ENCODE results near the gene GNG10.
A peak's percentile ranks its signal among the peaks of the same experiment; 100 is the strongest.

GNG10 gene

DNA sequence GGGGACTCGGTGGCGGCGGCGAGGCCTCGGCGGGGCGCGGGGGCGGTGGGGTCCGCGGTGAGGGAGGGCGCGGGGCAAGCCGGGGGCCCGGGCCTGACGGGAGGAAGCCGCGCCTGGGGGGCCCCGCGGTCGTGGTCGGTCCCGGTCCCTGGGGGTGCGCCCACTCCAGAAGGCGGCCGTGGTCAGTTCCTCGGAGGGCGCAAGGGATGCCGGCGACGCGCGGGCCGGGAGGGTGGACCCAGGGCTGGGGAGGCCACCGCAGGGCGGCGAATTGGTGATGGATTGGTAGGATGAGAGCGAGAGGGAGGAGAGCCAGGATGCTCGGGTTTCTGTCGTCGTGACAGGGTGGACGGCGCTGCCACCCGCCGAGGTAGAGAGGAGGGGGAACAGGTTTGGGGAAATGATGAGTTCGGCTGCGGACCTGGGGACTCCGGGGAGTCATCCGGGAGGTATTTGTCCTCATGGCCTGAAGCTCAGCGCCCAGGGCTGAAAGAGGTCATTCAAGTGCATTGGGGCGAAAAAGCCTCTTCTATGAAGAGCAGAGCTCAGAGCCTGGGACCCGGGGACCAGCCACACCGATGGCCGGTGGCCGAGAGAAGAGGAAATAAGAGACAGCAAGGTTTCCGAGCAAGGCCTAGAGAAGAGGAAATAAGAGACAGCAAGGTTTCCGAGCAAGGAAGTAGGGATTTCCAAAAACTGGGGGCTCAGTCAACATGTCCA, 557 bp downstream of the GNG10 start (continued):
- TF ChIP-seq SCRT1 (tag by site-specific recombination; IDR thresholded peaks at IDR 0.05; ENCODE audit: borderline replicate concordance) (no peak), ZNF501 (tag by site-specific recombination; IDR thresholded peaks at IDR 0.05) (no peak), ZNF548 (tag by site-specific recombination; IDR thresholded peaks at IDR 0.05) (no peak), ZNF266 (tag by site-specific recombination; IDR thresholded peaks at IDR 0.05; ENCODE audit: low read depth) (no peak), EGR2 (tag by site-specific recombination; IDR thresholded peaks at IDR 0.05; ENCODE audit: low read depth) (no peak), ZNF610 (tag by site-specific recombination; IDR thresholded peaks at IDR 0.05; ENCODE audit: borderline replicate concordance) (no peak), ZNF37A (tag by site-specific recombination; IDR thresholded peaks at IDR 0.05) (no peak), KLF1 (tag by site-specific recombination; IDR thresholded peaks at IDR 0.05) (peak; percentile 23; the same call in 1 of the 2 replicates), ZNF366 (tag by site-specific recombination; conservative IDR thresholded peaks at IDR 0.05) (0 out of 2 replicates have a peak, but pooled peaks have one; percentile 18), ZNF132 (tag by site-specific recombination; IDR thresholded peaks at IDR 0.05; ENCODE audit: borderline replicate concordance) (no peak), ZBTB1 (tag by site-specific recombination; IDR thresholded peaks at IDR 0.05) (no peak), ZFP3 (tag by site-specific recombination; IDR thresholded peaks at IDR 0.05; ENCODE audit: low read depth) (no peak), ZIC2 (tag by site-specific recombination; IDR thresholded peaks at IDR 0.05) (peak; percentile 66), SP7 (tag by site-specific recombination; IDR thresholded peaks at IDR 0.05) (no peak), KLF16 (tag by site-specific recombination; IDR thresholded peaks at IDR 0.05) (no peak), PRDM1 (tag by site-specific recombination; IDR thresholded peaks at IDR 0.05) (no peak), ZNF544 (tag by site-specific recombination; IDR thresholded peaks at IDR 0.05) (no peak), ZNF10 (tag by site-specific recombination; IDR thresholded peaks at IDR 0.05) (no peak), ZBTB8A (tag by site-specific recombination; IDR thresholded peaks at IDR 0.05) (peak; percentile 53)
- TF ChIP-seq, protein P1, sequence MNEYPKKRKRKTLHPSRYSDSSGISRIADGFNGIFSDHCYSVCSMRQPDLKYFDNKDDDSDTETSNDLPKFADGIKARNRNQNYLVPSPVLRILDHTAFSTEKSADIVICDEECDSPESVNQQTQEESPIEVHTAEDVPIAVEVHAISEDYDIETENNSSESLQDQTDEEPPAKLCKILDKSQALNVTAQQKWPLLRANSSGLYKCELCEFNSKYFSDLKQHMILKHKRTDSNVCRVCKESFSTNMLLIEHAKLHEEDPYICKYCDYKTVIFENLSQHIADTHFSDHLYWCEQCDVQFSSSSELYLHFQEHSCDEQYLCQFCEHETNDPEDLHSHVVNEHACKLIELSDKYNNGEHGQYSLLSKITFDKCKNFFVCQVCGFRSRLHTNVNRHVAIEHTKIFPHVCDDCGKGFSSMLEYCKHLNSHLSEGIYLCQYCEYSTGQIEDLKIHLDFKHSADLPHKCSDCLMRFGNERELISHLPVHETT (tag by site-specific recombination; IDR thresholded peaks at IDR 0.05) = no peak
- TF ChIP-seq, protein P2, sequence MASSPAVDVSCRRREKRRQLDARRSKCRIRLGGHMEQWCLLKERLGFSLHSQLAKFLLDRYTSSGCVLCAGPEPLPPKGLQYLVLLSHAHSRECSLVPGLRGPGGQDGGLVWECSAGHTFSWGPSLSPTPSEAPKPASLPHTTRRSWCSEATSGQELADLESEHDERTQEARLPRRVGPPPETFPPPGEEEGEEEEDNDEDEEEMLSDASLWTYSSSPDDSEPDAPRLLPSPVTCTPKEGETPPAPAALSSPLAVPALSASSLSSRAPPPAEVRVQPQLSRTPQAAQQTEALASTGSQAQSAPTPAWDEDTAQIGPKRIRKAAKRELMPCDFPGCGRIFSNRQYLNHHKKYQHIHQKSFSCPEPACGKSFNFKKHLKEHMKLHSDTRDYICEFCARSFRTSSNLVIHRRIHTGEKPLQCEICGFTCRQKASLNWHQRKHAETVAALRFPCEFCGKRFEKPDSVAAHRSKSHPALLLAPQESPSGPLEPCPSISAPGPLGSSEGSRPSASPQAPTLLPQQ (tag by site-specific recombination; IDR thresholded peaks at IDR 0.05) = peak; percentile 71; the same call in 1 of the 2 replicates
- TF ChIP-seq, protein P3, sequence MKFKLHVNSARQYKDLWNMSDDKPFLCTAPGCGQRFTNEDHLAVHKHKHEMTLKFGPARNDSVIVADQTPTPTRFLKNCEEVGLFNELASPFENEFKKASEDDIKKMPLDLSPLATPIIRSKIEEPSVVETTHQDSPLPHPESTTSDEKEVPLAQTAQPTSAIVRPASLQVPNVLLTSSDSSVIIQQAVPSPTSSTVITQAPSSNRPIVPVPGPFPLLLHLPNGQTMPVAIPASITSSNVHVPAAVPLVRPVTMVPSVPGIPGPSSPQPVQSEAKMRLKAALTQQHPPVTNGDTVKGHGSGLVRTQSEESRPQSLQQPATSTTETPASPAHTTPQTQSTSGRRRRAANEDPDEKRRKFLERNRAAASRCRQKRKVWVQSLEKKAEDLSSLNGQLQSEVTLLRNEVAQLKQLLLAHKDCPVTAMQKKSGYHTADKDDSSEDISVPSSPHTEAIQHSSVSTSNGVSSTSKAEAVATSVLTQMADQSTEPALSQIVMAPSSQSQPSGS (tag by site-specific recombination; IDR thresholded peaks at IDR 0.05; ENCODE audit: low read depth) = no peak
- TF ChIP-seq, protein P4, sequence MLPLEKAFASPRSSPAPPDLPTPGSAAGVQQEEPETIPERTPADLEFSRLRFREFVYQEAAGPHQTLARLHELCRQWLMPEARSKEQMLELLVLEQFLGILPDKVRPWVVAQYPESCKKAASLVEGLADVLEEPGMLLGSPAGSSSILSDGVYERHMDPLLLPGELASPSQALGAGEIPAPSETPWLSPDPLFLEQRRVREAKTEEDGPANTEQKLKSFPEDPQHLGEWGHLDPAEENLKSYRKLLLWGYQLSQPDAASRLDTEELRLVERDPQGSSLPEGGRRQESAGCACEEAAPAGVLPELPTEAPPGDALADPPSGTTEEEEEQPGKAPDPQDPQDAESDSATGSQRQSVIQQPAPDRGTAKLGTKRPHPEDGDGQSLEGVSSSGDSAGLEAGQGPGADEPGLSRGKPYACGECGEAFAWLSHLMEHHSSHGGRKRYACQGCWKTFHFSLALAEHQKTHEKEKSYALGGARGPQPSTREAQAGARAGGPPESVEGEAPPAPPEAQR (tag by site-specific recombination; IDR thresholded peaks at IDR 0.05) = no peak
- TF ChIP-seq, protein P5, sequence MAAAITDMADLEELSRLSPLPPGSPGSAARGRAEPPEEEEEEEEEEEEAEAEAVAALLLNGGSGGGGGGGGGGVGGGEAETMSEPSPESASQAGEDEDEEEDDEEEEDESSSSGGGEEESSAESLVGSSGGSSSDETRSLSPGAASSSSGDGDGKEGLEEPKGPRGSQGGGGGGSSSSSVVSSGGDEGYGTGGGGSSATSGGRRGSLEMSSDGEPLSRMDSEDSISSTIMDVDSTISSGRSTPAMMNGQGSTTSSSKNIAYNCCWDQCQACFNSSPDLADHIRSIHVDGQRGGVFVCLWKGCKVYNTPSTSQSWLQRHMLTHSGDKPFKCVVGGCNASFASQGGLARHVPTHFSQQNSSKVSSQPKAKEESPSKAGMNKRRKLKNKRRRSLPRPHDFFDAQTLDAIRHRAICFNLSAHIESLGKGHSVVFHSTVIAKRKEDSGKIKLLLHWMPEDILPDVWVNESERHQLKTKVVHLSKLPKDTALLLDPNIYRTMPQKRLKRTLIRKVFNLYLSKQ (tag by site-specific recombination; IDR thresholded peaks at IDR 0.05; ENCODE audit: borderline replicate concordance) = no peak
- TF ChIP-seq, protein P6, sequence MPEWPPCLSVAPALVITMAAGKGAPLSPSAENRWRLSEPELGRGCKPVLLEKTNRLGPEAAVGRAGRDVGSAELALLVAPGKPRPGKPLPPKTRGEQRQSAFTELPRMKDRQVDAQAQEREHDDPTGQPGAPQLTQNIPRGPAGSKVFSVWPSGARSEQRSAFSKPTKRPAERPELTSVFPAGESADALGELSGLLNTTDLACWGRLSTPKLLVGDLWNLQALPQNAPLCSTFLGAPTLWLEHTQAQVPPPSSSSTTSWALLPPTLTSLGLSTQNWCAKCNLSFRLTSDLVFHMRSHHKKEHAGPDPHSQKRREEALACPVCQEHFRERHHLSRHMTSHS (tag by site-specific recombination; IDR thresholded peaks at IDR 0.05) = no peak
- TF ChIP-seq, protein P7, sequence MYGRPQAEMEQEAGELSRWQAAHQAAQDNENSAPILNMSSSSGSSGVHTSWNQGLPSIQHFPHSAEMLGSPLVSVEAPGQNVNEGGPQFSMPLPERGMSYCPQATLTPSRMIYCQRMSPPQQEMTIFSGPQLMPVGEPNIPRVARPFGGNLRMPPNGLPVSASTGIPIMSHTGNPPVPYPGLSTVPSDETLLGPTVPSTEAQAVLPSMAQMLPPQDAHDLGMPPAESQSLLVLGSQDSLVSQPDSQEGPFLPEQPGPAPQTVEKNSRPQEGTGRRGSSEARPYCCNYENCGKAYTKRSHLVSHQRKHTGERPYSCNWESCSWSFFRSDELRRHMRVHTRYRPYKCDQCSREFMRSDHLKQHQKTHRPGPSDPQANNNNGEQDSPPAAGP (tag by site-specific recombination; IDR thresholded peaks at IDR 0.05) = no peak
